Neutrophil (primary cell): ENCODE results near the gene SLC2A6.
"Not testable (repeated sequence)": the region's sequence is repeated elsewhere in the genome, so short reads cannot be mapped to it uniquely, and the experiment has no call there.

ENCODE experiments used
- H3K27ac ChIP-seq: fragments of 200-600 bp; sonication (generic); 2 replicates; pipeline ENCODE4 v1.5.1; 2016; ENCODE audit warnings: mild to moderate bottlenecking, moderate library complexity
- H3K27me3 ChIP-seq: fragments of 200-600 bp; sonication (generic); 2 replicates; pipeline ENCODE4 v1.6.0; 2016; ENCODE audit warnings: mild to moderate bottlenecking
- H3K36me3 ChIP-seq: fragments of 200-600 bp; sonication (generic); 2 replicates; pipeline ENCODE4 v1.5.1; 2017
- H3K4me1 ChIP-seq, 2 experiments: fragments of 200-600 bp in 1 of 2; sonication (generic) in 1 of 2; 1 replicate in 1 of 2; 2 replicates in 1 of 2; pipeline versions ENCODE4 v1.5.1 to v1.6.1; 2013 to 2016; ENCODE audit warnings: low read depth in 1 of 2, low read length in 1 of 2, mild to moderate bottlenecking in 1 of 2, moderate library complexity in 1 of 2; ENCODE audit not compliant: control insufficient read depth in 1 of 2, insufficient read depth in 1 of 2
- H3K4me3 ChIP-seq, 2 experiments: fragments of 200-600 bp in 1 of 2; sonication (generic) in 1 of 2; 1 replicate in 1 of 2; 2 replicates in 1 of 2; pipeline ENCODE4 v1.5.1; 2013 to 2016; ENCODE audit warnings: low read depth in 1 of 2, low read length in 1 of 2, mild to moderate bottlenecking in 1 of 2, moderate library complexity in 1 of 2
- H3K9me3 ChIP-seq: fragments of 200-600 bp; sonication (generic); 2 replicates; pipeline ENCODE4 v1.5.1; 2016
- TF ChIP-seq, protein P1 (sequence below): fragments of 200-600 bp; sonication (generic); IDR thresholded peaks from 2 replicates; pipeline ENCODE4 v1.5.1; 2016; ENCODE audit warnings: antibody characterized with exemption

The SLC2A6 gene

DNA sequence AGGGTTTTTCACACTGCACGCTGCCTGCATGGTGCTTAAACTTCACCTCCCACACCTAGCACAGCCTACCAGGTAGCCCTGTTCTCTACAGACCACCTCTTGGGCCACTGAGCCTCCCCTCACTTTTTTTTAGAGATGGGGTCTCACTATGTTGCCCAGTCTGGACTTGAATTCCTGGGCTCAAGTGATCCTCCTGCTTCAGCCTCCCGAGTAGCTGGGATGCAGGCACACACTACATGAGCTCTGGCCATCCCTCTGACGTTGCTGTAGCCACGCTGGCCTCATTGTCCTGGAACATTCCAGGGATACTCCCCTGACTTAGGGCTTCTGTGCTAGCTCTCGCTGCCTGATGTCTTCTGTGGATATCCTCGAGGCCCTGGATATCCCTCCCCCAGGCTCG is 26.3 kb downstream of the SLC2A6 start:
- no peaks in the 10 kb centered on the region for H3K36me3 ChIP-seq
- H3K27ac ChIP-seq = no peak overlapping the region
- H3K4me3 ChIP-seq = no peak overlapping the region
- TF ChIP-seq, protein P1, sequence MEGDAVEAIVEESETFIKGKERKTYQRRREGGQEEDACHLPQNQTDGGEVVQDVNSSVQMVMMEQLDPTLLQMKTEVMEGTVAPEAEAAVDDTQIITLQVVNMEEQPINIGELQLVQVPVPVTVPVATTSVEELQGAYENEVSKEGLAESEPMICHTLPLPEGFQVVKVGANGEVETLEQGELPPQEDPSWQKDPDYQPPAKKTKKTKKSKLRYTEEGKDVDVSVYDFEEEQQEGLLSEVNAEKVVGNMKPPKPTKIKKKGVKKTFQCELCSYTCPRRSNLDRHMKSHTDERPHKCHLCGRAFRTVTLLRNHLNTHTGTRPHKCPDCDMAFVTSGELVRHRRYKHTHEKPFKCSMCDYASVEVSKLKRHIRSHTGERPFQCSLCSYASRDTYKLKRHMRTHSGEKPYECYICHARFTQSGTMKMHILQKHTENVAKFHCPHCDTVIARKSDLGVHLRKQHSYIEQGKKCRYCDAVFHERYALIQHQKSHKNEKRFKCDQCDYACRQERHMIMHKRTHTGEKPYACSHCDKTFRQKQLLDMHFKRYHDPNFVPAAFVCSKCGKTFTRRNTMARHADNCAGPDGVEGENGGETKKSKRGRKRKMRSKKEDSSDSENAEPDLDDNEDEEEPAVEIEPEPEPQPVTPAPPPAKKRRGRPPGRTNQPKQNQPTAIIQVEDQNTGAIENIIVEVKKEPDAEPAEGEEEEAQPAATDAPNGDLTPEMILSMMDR = no peak
- no peaks in the 10 kb centered on the region for H3K4me1 ChIP-seq
- H3K9me3 ChIP-seq = no peaks in the 10 kb centered on the region
- peaks cover 2% of the 10 kb centered on the region for H3K27me3 ChIP-seq

DNA sequence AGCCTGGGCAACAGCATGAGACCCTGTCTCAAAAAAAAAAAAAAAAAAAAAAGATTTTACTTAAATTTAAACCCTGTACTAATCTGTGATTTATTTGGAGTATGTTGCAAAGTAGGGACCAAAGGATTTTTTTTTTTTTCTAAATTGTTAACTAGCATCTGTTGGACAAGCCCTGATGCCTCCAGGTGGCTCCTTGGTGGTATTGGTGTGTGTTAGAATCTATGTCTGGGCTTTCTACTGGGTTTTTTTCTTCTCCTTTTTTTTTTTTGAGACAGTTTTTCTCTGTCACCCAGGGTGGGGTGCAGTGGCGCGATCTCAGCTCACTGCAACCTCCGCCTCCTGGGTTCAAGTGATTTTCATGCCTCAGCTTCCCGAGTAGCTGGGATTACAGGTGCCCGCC is 27.0 kb downstream of the SLC2A6 start:
- H3K27ac ChIP-seq, H3K9me3 ChIP-seq, H3K4me1 ChIP-seq, H3K4me3 ChIP-seq, H3K36me3 ChIP-seq, H3K27me3 ChIP-seq: not testable (repeated sequence)

- no peaks in the 10 kb centered on the region for H3K9me3 ChIP-seq
- H3K36me3 ChIP-seq = no peaks in the 10 kb centered on the region
Observed at GRCh38 chr9:133449760-133450159, 29.1 kb downstream of the SLC2A6 start.

GRCh38 chr9:133448487-133448972 is 30.4 kb downstream of the SLC2A6 start:
- H3K4me1 ChIP-seq = no peaks in the 10 kb centered on the region
- TF ChIP-seq, protein P1 = no peak
- H3K36me3 ChIP-seq = no peaks in the 10 kb centered on the region
- H3K9me3 ChIP-seq = no peaks in the 10 kb centered on the region
- no peak overlapping the region for H3K27ac ChIP-seq
- H3K27me3 ChIP-seq = no peaks in the 10 kb centered on the region
- no peak overlapping the region for H3K4me3 ChIP-seq

More at GRCh38 chr9:133449760-133450159, 29.1 kb downstream of the SLC2A6 start:
- TF ChIP-seq, protein P1 = no peak
- Histone ChIP-seq H3K27me3 (no peaks in the 10 kb centered on the region), H3K4me3 (no peak overlapping the region), H3K27ac (no peak overlapping the region), H3K4me1 (no peaks in the 10 kb centered on the region)

GRCh38 chr9:133445293-133445969 is 33.5 kb downstream of the SLC2A6 start:
- TF ChIP-seq, protein P1 = no peak
- Histone ChIP-seq H3K4me3 (no peak overlapping the region), H3K4me1 (no peaks in the 10 kb centered on the region), H3K36me3 (no peaks in the 10 kb centered on the region), H3K27ac (no peak overlapping the region), H3K27me3 (no peaks in the 10 kb centered on the region), H3K9me3 (no peaks in the 10 kb centered on the region)

GRCh38 chr9:133443982-133444381 is 34.9 kb downstream of the SLC2A6 start:
- Histone ChIP-seq H3K4me3 (no peak overlapping the region), H3K4me1 (no peaks in the 10 kb centered on the region), H3K27ac (no peak overlapping the region), H3K9me3 (no peaks in the 10 kb centered on the region), H3K27me3 (no peaks in the 10 kb centered on the region), H3K36me3 (no peaks in the 10 kb centered on the region)
- TF ChIP-seq, protein P1 = no peak
